SK-N-SH (cell line): ENCODE measurements around the gene NPHS1. TPM values are rescaled to one million over a fixed set of nuclear protein-coding genes. Genes with fewer than 3 reads are reported as not detected.
A peak's percentile ranks its signal among the peaks of the same experiment; 100 is the strongest.

Experiments used
- CTCF ChIA-PET: fragments of 300-600, 350-600 bp; formaldehyde crosslinking; extraction: SDS; loops from one replicate; lab custom pipeline; 2021; lab: Yijun Ruan, JAX
- POLR2A ChIA-PET: fragments of 350-600 bp; sonication (Branson Sonifier 250); formaldehyde crosslinking; extraction: SDS; loops from one replicate; lab custom pipeline; 2020; ENCODE audit warnings: antibody characterized with exemption, inconsistent platforms; lab: Yijun Ruan, JAX
- DNase-seq: peaks from one replicate; pipeline ENCODE4 v3.0.0; 2012
- H2AFZ ChIP-seq: fragments of 200-600 bp; sonication (generic); 2 replicates; pipeline ENCODE4 v1.8.1; 2016; ENCODE audit warnings: antibody characterized with exemption, mild to moderate bottlenecking, low read depth
- H3F3A ChIP-seq: fragments of 200-600 bp; sonication (generic); replicated peaks from 2 replicates; pipeline ENCODE3; 2016; ENCODE audit warnings: antibody characterized with exemption, mild to moderate bottlenecking; ENCODE audit not compliant: insufficient read depth
- H3K27ac ChIP-seq, 2 experiments: fragments of 200-500 bp in 1 of 2; fragments of 200-600 bp in 1 of 2; sonication (Bioruptor generic) in 1 of 2; sonication (generic), shearing (Covaris generic) in 1 of 2; 2 replicates each; pipeline versions ENCODE4 v1.5.1 to v1.6.1; 2014 to 2016; ENCODE audit warnings: low read depth in 2 of 2, inconsistent platforms in 1 of 2, low read length in 1 of 2, mild to moderate bottlenecking in 1 of 2, mixed read lengths in 1 of 2
- H3K27me3 ChIP-seq: fragments of 200-600 bp; sonication (generic), shearing (Covaris generic); 2 replicates; pipeline ENCODE4 v1.6.1; 2016; ENCODE audit warnings: mixed run types; ENCODE audit not compliant: insufficient read depth
- H3K36me3 ChIP-seq, 2 experiments: fragments of 200-500 bp in 1 of 2; fragments of 200-600 bp in 1 of 2; sonication (Bioruptor generic) in 1 of 2; sonication (generic) in 1 of 2; replicated peaks in 1 of 2; 2 replicates each; pipeline versions ENCODE3 to v1.5.1; 2014 to 2016; ENCODE audit warnings: low read length in 1 of 2, mild to moderate bottlenecking in 1 of 2; ENCODE audit not compliant: insufficient read depth in 2 of 2, control insufficient read depth in 1 of 2
- H3K4me1 ChIP-seq, 2 experiments: fragments of 200-500 bp in 1 of 2; fragments of 200-600 bp in 1 of 2; sonication (Bioruptor generic) in 1 of 2; sonication (generic), shearing (Covaris generic) in 1 of 2; 2 replicates each; pipeline versions ENCODE4 v1.5.1 to v1.6.1; 2014 to 2016; ENCODE audit warnings: low read depth in 1 of 2, low read length in 1 of 2, mixed run types in 1 of 2; ENCODE audit not compliant: insufficient read depth in 2 of 2, control insufficient read depth in 1 of 2
- H3K4me2 ChIP-seq: fragments of 200-600 bp; sonication (generic), shearing (Covaris generic); 2 replicates; pipeline ENCODE4 v1.6.1; 2017; ENCODE audit warnings: mixed run types
- H3K4me3 ChIP-seq, 2 experiments: fragments of 200-500 bp in 1 of 2; fragments of 200-600 bp in 1 of 2; sonication (Bioruptor generic) in 1 of 2; sonication (generic), shearing (Covaris generic) in 1 of 2; 2 replicates each; pipeline versions ENCODE4 v1.5.1 to v1.8.1; 2014 to 2016; ENCODE audit warnings: low read depth in 2 of 2, inconsistent platforms in 1 of 2, low read length in 1 of 2, mild to moderate bottlenecking in 1 of 2, mixed read lengths in 1 of 2, moderate library complexity in 1 of 2
- H3K79me2 ChIP-seq: fragments of 200-600 bp; sonication (generic); 2 replicates; pipeline ENCODE4 v1.8.1; 2017; ENCODE audit warnings: mild to moderate bottlenecking; ENCODE audit not compliant: insufficient read depth
- H3K9ac ChIP-seq: fragments of 200-600 bp; sonication (generic); 2 replicates; pipeline ENCODE4 v1.6.1; 2017; ENCODE audit warnings: mixed run types
- H3K9me2 ChIP-seq: fragments of 200-600 bp; sonication (generic); 2 replicates; pipeline ENCODE4 v1.6.1; 2017; ENCODE audit warnings: mixed run types
- H3K9me3 ChIP-seq: fragments of 200-600 bp; sonication (generic); 2 replicates; pipeline ENCODE4 v1.6.1; 2017; ENCODE audit warnings: mixed run types, mild to moderate bottlenecking, moderate library complexity
- H4K20me1 ChIP-seq: fragments of 200-600 bp; sonication (generic); 2 replicates; pipeline ENCODE4 v1.6.1; 2017; ENCODE audit warnings: mild to moderate bottlenecking, mixed run types; ENCODE audit not compliant: insufficient read depth
- ELF1 ChIP-seq: IDR thresholded peaks from 2 replicates; pipeline ENCODE4 v1.4.0; 2012
- EZH2phosphoT487 ChIP-seq: fragments of 200-600 bp; sonication (generic); IDR thresholded peaks from 2 replicates; pipeline ENCODE4 v1.6.1; 2017; ENCODE audit warnings: low read depth, mixed run types, mild to moderate bottlenecking, antibody characterized with exemption, moderate library complexity, borderline replicate concordance
- FOSL2 ChIP-seq: IDR thresholded peaks from 2 replicates; pipeline ENCODE4 v1.4.0; 2012; ENCODE audit warnings: low read depth, mild to moderate bottlenecking, moderate library complexity, borderline replicate concordance
- FOXJ3 ChIP-seq: sonication (generic); formaldehyde crosslinking; IDR thresholded peaks from 2 replicates; pipeline ENCODE4 v1.5.1; 2020; ENCODE audit warnings: mild to moderate bottlenecking, missing genetic modification reagents
- GABPA ChIP-seq: IDR thresholded peaks from 2 replicates; pipeline ENCODE4 v1.4.0; 2012; ENCODE audit warnings: low read depth, mild to moderate bottlenecking
- GATA2 ChIP-seq: sonication (generic); formaldehyde crosslinking; IDR thresholded peaks from 2 replicates; pipeline ENCODE4 v1.5.0; 2020; ENCODE audit warnings: mild to moderate bottlenecking, missing genetic modification reagents
- MAX ChIP-seq: IDR thresholded peaks from 2 replicates; pipeline ENCODE4 v1.4.0; 2012; ENCODE audit warnings: low read depth
- MEF2A ChIP-seq: IDR thresholded peaks from 2 replicates; pipeline ENCODE4 v1.4.0; 2012; ENCODE audit warnings: low read depth, borderline replicate concordance
- NFIC ChIP-seq: IDR thresholded peaks from 2 replicates; pipeline ENCODE4 v1.4.0; 2012; ENCODE audit warnings: borderline replicate concordance
- POLR2AphosphoS5 ChIP-seq: IDR thresholded peaks from 2 replicates; pipeline ENCODE4 v1.6.1; 2012; ENCODE audit warnings: low read depth, low read length
- RAD21 ChIP-seq: IDR thresholded peaks from 2 replicates; pipeline ENCODE4 v1.6.1; 2012; ENCODE audit warnings: mild to moderate bottlenecking, low read length
- RCOR1 ChIP-seq: fragments of 150-350 bp; IDR thresholded peaks from 2 replicates; pipeline ENCODE4 v1.6.1; 2017; ENCODE audit warnings: antibody characterized with exemption, low read length
- RFX5 ChIP-seq: IDR thresholded peaks from 2 replicates; pipeline ENCODE4 v1.6.1; 2012; ENCODE audit warnings: mild to moderate bottlenecking, improper control_type of control experiment, low read length
- TAF1 ChIP-seq: IDR thresholded peaks from 2 replicates; pipeline ENCODE4 v1.6.1; 2012; ENCODE audit warnings: low read depth, mild to moderate bottlenecking, low read length, moderate library complexity, borderline replicate concordance
- TCF12 ChIP-seq: IDR thresholded peaks from 2 replicates; pipeline ENCODE4 v1.4.0; 2012
- TEAD4 ChIP-seq: IDR thresholded peaks from 2 replicates; pipeline ENCODE4 v1.4.0; 2012; ENCODE audit warnings: mild to moderate bottlenecking, borderline replicate concordance; ENCODE audit not compliant: insufficient read depth
- YY1 ChIP-seq: IDR thresholded peaks from 2 replicates; pipeline ENCODE4 v1.4.0; 2012; ENCODE audit warnings: low read depth, mild to moderate bottlenecking
- WGBS: methylation state at CpG from one replicate; pipeline ENCODE4 v1.1.6; 2017; ENCODE audit warnings: low lambda C conversion rate; 5-methylcytosine and 5-hydroxymethylcytosine counted together
- polyA plus RNA-seq, 3 experiments: library from polyadenylated mRNA; depleted of rRNA; stranded (reverse); fragments of >200 nt; gene quantifications; 2 replicates each; pipeline ENCODE4 v1.2.3, GENCODE V29; 2012
- TF ChIP-seq, protein P1 (sequence below): IDR thresholded peaks from 2 replicates; pipeline ENCODE4; 2012
- TF ChIP-seq, protein P2 (sequence below): IDR thresholded peaks from 2 replicates; pipeline ENCODE4 v1.4.0; 2012; ENCODE audit warnings: low read depth, borderline replicate concordance
- TF ChIP-seq, protein P3 (sequence below): IDR thresholded peaks from 2 replicates; pipeline ENCODE4 v1.6.1; 2012; ENCODE audit warnings: mild to moderate bottlenecking, low read depth, low read length, moderate library complexity

Gene NPHS1
- polyA plus RNA-seq, 1 of the 3 experiments (the other 2 are of a cell fraction) = not detected

- Histone ChIP-seq H3K4me2 (peak overlapping the region; percentile 90), H3K9me2 (no peaks in the 10 kb centered on the region)
- TF ChIP-seq TCF12 = no peak
- TF ChIP-seq GATA2 (CRISPR knock-in tag) = no peak
- no peak for TF ChIP-seq MAX
- TF ChIP-seq, protein P1, sequence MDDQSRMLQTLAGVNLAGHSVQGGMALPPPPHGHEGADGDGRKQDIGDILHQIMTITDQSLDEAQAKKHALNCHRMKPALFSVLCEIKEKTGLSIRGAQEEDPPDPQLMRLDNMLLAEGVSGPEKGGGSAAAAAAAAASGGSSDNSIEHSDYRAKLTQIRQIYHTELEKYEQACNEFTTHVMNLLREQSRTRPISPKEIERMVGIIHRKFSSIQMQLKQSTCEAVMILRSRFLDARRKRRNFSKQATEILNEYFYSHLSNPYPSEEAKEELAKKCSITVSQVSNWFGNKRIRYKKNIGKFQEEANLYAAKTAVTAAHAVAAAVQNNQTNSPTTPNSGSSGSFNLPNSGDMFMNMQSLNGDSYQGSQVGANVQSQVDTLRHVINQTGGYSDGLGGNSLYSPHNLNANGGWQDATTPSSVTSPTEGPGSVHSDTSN = no peak
- no peak for TF ChIP-seq TAF1
- TF ChIP-seq FOXJ3 (CRISPR knock-in tag) = no peak
- TF ChIP-seq POLR2AphosphoS5 = no peak
- TF ChIP-seq RAD21 = no peak
- no peak for TF ChIP-seq TEAD4
- TF ChIP-seq RFX5 = no peak
- no peak for TF ChIP-seq YY1
- TF ChIP-seq NFIC = no peak
- TF ChIP-seq EZH2phosphoT487 = no peak
- TF ChIP-seq GABPA = no peak
- no peak for TF ChIP-seq ELF1
- no peak for TF ChIP-seq RCOR1
- no peak for TF ChIP-seq MEF2A
- TF ChIP-seq, protein P2, sequence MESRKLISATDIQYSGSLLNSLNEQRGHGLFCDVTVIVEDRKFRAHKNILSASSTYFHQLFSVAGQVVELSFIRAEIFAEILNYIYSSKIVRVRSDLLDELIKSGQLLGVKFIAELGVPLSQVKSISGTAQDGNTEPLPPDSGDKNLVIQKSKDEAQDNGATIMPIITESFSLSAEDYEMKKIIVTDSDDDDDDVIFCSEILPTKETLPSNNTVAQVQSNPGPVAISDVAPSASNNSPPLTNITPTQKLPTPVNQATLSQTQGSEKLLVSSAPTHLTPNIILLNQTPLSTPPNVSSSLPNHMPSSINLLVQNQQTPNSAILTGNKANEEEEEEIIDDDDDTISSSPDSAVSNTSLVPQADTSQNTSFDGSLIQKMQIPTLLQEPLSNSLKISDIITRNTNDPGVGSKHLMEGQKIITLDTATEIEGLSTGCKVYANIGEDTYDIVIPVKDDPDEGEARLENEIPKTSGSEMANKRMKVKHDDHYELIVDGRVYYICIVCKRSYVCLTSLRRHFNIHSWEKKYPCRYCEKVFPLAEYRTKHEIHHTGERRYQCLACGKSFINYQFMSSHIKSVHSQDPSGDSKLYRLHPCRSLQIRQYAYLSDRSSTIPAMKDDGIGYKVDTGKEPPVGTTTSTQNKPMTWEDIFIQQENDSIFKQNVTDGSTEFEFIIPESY = no peak
- TF ChIP-seq, protein P3, sequence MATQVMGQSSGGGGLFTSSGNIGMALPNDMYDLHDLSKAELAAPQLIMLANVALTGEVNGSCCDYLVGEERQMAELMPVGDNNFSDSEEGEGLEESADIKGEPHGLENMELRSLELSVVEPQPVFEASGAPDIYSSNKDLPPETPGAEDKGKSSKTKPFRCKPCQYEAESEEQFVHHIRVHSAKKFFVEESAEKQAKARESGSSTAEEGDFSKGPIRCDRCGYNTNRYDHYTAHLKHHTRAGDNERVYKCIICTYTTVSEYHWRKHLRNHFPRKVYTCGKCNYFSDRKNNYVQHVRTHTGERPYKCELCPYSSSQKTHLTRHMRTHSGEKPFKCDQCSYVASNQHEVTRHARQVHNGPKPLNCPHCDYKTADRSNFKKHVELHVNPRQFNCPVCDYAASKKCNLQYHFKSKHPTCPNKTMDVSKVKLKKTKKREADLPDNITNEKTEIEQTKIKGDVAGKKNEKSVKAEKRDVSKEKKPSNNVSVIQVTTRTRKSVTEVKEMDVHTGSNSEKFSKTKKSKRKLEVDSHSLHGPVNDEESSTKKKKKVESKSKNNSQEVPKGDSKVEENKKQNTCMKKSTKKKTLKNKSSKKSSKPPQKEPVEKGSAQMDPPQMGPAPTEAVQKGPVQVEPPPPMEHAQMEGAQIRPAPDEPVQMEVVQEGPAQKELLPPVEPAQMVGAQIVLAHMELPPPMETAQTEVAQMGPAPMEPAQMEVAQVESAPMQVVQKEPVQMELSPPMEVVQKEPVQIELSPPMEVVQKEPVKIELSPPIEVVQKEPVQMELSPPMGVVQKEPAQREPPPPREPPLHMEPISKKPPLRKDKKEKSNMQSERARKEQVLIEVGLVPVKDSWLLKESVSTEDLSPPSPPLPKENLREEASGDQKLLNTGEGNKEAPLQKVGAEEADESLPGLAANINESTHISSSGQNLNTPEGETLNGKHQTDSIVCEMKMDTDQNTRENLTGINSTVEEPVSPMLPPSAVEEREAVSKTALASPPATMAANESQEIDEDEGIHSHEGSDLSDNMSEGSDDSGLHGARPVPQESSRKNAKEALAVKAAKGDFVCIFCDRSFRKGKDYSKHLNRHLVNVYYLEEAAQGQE = no peak
- no peak for TF ChIP-seq FOSL2
- TF ChIP-seq, all 33 proteins: peak for 0
- peaks cover 0 to 12% of the 10 kb centered on the region in 2 experiments; a peak in 2 of 4 replicates for H3K4me1 ChIP-seq
- peaks cover 0 to 3% of the 10 kb centered on the region in 2 experiments for H3K36me3 ChIP-seq
- no peaks in the 10 kb centered on the region for H3K27me3 ChIP-seq
- peaks cover 8% of the 10 kb centered on the region for H3F3A ChIP-seq
- ChIA-PET POLR2A (interaction anchor here (0.5 kb wide), 1 partner anchor 65 kb away, joined by 4 read pairs; no protein-coding TSS in a partner anchor), CTCF (interaction anchor here (1.0 to 1.4 kb wide), 2 partner anchors 11 to 44 kb away, joined by 3 read pairs; no protein-coding TSS in a partner anchor)
- H3K27ac ChIP-seq = no peak overlapping the region
- no peaks in the 10 kb centered on the region for H4K20me1 ChIP-seq
- no peak for DNase-seq
- H3K4me3 ChIP-seq = peak overlapping the region; percentile 59 to 76
- no peaks in the 10 kb centered on the region for H3K9me3 ChIP-seq
- peak overlapping the region; percentile 38; the same call in 1 of the 2 replicates for H3K9ac ChIP-seq
- peaks cover 13% of the 10 kb centered on the region; the same call in 1 of the 2 replicates for H3K79me2 ChIP-seq
- H2AFZ ChIP-seq = 0 out of 2 replicates have a peak overlapping the region, but pooled peaks have one; percentile 41
- 54% methylated on average over 13 of the region's 13 CpGs for WGBS
These were observed 76.1 kb downstream of the NPHS1 start for GRCh38 chr19:35776102-35776788.
